SK-MEL-5 (cell line): ENCODE data around the gene HAPSTR1. TPM values are rescaled to one million over a fixed set of nuclear protein-coding genes. Genes with fewer than 3 reads are reported as not detected.
"Not testable (repeated sequence)": the region's sequence is repeated elsewhere in the genome, so short reads cannot be mapped to it uniquely, and the experiment has no call there.

ENCODE experiments used
- DNase-seq: peaks from one replicate; pipeline ENCODE4 v3.0.0-alpha.2; 2016; ENCODE audit warnings: low read depth, low spot score
- in situ Hi-C: cut with HindIII; loops from 2 replicates; pipeline ENCODE4 v1.10.0; 2016; ENCODE audit warnings: low sequenced_read_pairs, high pct_unique_total_duplicates, low pct_unique_long_range_greater_than_20kb
- polyA plus RNA-seq, 2 experiments: library from polyadenylated mRNA; depleted of rRNA; stranded (reverse); fragments of >200 nt; gene quantifications; 2 replicates each; pipeline ENCODE4 v1.2.3, GENCODE V29; 2015
- total RNA-seq: library from RNA; depleted of rRNA; stranded (reverse); fragments of >200 nt; shearing (Covaris generic); gene quantifications from 2 replicates; pipeline ENCODE4 v1.2.3, GENCODE V29; 2014; rRNA removed

The HAPSTR1 gene, protein sequence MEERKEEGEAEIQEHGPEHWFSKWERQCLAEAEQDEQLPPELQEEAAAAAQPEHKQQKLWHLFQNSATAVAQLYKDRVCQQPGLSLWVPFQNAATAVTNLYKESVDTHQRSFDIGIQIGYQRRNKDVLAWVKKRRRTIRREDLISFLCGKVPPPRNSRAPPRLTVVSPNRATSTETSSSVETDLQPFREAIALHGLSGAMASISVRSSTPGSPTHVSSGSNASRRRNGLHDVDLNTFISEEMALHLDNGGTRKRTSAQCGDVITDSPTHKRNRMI
- total RNA-seq, result 39.3 and 43.8 TPM in 2 replicates
- 26.0 and 28.8 TPM in 2 replicates for polyA plus RNA-seq (2015; cell fraction: cytosol; rRNA removed)
- polyA plus RNA-seq (2015; cell fraction: nucleus; rRNA removed), result 19.1 and 27.4 TPM in 2 replicates

DNA sequence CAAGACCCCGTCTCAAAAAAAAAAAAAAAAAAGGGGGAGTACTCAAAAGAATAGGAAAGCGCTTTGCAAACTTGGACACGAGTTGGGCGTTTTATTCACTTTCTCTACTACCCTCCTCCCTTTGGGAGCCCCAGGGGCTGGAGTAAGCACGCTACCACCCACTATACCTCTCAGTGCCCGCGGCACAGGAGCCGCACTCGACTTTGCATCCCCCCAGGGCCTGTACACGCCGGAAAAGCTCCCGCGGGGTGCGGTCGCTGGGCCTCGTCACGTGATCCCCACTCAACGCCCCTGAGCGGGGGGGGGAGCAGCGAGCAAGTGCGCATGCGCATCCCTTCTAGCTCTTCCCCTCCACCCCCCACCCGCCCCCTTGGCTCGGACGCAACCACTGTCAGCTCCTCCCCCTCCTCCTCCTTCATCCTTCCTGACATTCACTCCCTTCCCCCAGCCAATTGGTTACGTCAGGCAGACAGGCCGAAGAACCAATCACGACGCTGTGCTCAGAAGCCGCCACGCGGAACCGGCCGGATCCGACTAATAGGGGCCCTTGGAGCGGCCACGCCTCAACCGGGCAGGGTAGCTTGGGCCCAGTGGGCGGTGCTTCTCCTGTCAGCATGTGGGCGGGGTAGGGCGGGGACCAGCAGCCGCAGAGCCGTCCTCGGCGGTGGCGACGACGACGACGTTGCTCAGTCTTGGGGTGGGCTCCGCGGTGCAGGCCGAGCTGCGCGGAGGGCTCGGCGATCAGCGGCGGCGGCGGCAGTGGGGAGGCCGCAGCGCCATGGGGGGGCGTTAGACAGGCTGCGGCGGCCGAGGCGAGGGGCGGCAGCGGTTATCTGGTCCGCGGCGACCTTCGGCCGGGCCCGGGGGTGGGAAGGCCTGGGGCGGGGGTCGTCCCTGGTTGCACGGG is at the start of gene HAPSTR1:
HAPSTR1 (plus strand) TSS at position 685 of the 907 bp plus-strand sequence. CDS start 401 bp downstream, outside the sequence.
- in situ Hi-C loops, result no loop called here
- DNase-seq, result peak; percentile 99

DNA sequence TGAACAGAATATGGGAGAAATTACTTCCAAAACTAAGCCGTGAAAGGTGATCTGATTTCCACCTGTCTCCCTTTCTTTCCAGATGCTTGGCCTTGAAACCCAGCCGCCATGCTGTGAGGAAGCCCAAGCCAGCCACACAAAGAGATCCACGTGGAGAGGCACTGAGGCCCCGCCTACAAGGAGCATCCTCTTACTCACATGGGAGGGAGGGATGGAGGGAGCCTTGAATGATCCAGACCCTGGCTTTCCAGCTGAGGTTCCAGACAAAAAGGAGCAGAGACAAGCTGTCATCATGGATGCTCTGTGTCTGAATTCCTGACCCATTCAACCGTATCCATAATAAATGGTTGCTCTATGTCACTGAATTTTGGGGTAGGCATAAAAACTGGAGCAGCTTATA is 48.9 kb upstream of the HAPSTR1 start:
- in situ Hi-C loops, result no loop called here
- DNase-seq, result no peak

DNA sequence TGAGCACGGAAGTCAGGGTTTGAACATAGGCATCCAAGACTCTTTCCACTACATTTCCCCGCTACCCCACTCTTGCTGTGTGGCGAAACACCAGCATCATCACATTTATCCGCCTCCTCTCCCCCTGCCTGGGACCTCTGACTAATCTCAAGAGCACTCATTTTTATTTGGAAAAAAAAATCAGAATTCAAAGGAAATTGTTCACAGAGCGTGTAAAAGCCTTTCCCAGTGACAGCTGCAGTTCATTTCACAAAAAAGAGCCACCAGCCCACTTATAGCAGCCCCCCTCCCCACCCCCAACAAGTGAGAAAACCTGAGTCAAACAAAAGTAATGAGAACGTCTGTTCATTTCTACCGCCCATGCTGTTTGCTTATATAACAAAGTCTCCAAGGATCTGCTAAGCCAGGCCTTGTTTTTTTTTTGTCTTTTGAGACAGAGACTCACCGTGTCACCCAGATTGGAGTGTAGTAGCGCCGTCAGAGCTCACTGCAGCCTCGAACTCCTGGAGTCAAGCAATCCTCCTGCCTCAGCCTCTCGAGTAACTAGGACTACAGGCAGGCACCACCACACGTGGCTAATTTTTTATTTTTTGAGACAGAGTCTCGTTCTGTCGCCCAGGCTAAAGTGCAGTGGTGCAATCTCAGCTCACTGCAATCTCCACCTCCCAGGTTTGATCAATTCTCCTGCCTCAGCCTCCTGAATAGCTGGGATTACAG is 48.3 kb upstream of the HAPSTR1 start:
- DNase-seq, result no peak
- in situ Hi-C loops, result no loop called here

DNA sequence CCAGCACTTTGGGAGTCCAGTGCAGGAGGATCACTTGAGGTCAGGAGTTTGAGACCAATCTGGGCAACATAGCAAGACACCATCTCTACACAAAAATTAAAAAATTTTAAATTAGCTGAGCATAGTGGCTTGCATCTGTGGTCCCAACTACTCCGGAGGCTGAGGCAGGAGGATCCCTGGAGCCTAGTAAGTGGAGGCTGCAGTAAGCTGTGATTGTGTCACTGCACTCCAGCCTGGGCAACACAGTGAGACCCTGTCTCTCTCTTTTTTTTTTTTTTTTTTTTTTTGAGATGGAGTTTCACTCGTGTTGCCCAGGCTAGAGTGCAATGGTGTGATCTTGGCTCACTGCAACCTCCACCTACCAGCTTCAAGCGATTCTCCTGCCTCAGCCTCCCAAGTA is 45.9 kb upstream of the HAPSTR1 start:
- in situ Hi-C loops, result not testable (repeated sequence)

DNA sequence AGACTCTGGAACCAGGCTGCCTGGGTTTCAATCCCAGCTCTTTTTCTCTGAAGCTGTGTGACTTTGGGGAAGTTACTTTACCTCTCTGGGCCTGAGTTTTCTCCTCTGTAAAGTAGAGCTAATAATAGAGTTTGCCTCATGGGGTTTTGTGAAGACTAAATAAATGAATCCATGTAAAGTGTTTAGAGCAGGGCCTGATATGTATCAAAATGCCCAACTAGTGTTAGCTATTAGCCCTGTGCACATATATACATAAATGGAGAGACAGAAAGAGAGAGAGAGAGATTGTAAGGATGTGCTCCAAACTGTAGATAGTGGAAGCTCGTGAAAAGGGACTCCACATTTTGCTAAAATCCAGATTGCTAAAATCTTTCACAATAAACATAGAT is 44.8 kb upstream of the HAPSTR1 start:
- in situ Hi-C loops, result no loop called here
- DNase-seq, result no peak

More for the DNA sequence above, 45.9 kb upstream of the HAPSTR1 start:
- DNase-seq, result not testable (repeated sequence)

DNA sequence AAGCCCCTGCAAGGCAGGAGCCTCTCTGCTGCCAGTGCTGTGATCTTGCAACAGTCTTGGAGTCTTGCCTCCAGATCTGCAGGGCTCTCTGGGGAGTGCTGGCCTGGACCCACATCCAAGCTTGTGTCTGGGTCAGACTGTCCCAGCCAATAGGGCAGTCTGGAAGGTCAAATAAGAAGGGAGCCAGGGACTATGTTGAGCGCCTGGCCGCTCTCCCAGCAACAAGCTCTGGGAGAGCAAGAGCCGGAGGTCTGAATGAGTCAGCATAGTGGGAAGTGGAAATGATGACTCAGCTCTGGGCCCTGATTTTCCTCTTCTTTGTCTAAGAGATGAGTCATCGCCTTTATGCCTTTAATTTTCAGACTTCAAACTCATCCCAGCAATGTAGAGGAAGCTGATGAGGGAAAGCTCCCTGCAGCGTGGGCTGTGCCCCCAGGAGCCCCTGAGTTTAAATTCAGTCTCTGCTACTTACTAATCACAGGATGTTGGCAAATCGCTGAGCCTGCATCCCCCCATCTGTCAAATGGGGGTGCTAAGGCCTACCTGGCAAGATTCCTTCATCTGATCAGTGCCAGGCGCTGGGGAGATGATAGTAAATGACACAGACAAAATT is 43.6 kb upstream of the HAPSTR1 start:
- in situ Hi-C loops, result no loop called here

DNA sequence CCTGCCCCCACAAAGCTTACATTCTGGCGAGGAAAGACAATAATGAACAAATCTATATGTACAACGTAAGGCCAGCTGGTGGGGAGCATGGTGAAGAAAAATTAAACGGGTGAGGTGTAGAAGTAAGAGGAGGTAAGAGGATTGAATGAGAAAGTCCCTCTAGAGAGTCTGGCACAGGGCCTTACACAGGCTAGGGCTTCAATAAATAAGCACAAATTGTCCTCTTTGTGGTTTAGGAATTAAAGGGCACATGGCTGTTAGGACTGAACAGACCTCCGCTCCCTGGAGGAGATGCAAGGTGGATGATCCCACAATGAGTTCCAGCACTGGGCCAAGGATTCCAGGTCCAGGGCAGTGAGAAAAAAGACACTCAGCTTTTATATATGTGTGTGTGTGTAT is 43.1 kb upstream of the HAPSTR1 start:
- in situ Hi-C loops, result no loop called here
- DNase-seq, result peak; percentile 5

More for the DNA sequence above, 43.6 kb upstream of the HAPSTR1 start:
- peak; percentile 92 for DNase-seq

DNA sequence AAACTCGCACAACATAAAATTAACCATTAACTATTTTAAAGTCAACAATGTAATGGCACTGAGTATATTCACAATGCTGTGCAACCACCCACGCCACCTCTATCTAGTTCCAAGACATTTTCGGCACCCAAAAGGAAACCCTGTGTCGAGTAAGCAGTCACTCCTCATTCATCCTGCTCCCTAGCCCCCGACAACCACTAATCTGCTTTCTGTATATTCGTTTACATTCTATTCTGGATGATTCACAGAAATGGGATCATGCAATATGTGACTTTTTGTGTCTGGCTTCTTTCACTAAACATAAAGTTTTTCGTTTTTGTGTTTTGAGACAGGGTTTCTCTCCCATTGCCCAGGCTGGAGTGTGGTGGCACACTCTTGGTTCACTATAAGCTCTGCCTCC is 42.2 kb upstream of the HAPSTR1 start:
- in situ Hi-C loops, result no loop called here
- DNase-seq, result no peak

DNA sequence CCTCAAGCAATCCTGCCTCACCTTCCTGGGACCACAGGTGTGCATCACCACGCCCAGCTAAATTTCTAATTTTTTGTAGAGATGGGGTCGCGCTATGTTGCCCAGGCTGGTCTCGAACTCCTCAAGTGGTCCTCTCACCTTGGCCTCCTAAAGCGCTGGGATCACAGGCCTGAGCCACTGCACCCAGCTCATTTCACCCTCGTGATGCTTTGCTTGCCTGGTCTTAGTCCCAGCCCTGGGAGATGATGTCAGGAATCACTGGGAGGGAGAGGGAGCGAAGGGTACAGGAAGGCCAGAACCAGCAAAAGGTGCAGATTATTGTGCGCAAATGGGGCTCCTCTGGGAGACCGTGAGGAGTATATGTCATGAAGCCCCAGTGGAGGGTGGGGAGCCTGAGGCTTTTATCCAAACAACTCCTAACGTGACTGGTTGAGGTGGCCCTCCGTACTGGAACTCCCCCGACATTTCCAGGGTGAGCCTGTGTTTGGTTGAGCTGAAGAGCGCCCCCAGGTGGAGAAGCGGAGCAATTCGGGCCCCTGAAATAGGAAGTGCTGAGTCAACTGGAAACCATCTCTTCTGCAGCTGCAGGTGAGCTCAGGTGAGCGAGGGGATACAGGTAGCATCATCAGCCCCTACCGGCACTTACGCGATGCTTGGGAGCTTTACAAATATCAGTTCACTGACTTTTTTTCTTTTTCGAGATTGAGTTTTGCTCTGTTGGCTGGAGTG is 41.2 kb upstream of the HAPSTR1 start:
- in situ Hi-C loops, result no loop called here
- peak; percentile 47 for DNase-seq

DNA sequence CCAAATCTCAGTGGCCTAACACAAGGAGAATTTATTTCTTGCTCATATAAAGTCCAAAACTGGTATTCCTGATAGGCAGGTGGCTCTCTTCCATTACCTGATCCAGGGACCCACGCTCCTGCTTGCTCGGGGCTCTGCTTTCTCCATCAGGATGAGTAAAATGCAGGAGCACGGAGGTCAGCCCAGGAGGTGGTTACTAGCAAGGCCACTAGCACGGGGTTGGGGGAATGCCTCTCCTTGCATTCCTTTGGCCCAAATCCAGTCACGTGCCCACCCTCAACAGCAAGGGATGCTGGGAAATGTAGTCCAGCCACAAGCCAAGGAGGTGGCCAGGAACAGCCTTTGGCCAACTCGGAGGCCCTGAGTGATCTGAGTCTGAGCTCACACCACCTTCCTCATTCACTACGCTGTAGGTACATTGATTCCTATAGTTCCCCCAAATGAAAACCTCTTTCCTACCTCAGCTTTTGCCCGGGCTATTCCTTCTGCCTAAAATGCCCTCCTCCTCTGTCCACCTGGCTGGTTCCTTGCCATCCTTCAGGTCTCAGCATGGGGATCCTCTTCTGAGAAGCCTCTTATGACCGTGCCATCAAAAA is 38.3 kb upstream of the HAPSTR1 start:
- peak; percentile 94 for DNase-seq
- in situ Hi-C loops, result no loop called here

DNA sequence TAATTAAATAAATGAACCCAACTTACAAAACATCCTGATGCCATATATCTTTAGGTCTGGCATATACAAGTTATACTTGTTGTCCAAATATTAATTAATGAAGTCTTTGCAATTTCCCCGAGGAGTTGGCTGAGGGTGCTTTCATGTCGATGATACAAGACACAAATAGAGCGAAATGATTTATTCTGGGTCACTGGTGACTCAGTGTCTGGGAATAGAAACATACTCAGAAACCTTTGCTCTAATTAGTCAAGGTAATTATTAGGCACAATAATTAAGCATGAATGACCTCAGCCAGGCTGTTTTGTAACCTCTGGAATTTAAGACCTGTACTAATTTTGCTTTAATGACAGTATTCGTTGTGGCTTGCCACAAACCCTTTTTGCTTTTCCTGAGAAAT is 37.0 kb upstream of the HAPSTR1 start:
- in situ Hi-C loops, result no loop called here
- no peak for DNase-seq

DNA sequence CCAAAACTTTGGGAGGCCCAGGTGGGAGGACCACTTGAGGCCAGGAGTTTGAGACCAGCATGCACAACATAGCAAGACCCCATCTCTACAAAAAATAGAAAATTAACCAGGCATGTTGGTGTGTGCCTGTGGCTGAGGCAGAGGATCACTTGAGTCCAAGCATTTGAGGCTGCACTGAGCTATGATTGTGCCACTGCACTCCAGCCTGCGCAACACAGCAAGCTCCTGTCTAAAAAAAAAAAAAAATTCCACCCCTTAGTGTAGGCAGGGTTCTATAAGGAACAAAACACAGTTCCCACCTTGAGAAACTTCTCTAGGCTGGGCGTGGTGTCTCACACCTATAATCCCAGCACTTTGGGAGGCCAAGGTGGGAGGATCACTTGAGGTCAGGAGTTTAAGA is 36.3 kb upstream of the HAPSTR1 start:
- no peak for DNase-seq
- in situ Hi-C loops, result no loop called here

DNA sequence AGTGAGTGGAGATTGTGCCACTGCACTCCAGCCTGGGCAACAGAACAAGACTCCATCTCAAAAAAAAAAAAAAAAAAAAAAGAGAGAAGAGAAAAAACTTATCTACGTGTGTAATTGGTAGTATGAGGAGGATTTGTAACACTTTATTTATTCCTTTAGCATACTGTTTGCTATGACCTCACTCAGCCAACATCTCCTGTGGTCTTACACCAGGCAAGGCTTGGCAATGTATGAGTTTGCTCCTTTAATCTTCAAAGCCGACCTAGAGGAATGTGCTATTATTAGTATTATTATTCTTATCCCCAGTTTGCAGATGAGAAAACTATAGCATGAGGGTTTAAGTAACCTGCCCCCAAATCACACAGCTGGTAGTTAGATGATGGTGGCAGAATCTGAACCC is 35.8 kb upstream of the HAPSTR1 start:
- in situ Hi-C loops, result no loop called here
- no peak for DNase-seq

DNA sequence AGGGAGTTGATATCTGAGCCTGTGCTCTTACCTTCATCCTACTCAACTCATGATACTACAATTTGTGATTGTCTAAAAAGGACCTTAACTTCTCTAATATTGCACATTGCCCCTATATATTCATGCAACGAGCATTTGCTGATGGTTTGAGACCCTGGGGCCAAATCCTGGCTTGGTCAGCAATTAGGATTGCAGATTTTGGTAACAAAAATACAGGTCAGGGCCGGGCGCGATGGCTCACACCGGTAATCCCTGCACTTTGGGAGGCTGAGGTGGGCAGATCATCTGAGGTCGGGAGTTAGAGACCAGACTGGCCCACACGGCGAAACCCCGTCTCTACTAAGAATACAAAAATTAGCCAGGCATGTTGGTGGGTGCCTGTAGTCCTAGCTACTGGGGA is 35.4 kb upstream of the HAPSTR1 start:
- in situ Hi-C loops, result no loop called here

DNA sequence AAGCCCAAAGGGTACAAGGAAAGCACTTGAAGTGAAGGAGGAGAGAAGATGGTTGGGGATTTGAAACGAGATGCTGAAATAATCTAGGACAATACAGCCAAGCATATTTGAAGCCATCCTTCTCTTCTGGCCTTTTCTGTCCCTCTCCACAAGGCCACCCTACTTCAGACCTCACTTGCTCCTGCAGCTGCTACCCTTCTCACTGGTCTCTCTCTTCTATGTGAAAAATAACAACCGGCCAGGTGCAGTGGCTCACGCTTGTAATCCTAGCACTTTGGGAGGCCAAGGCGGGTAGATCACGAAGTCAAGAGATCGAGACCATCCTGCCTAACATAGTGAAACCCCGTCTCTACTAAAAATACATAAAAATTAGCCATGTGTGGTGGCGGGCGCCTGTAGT is 33.2 kb upstream of the HAPSTR1 start:
- in situ Hi-C loops, result no loop called here

More for the DNA sequence above, 35.4 kb upstream of the HAPSTR1 start:
- DNase-seq, result no peak

DNA sequence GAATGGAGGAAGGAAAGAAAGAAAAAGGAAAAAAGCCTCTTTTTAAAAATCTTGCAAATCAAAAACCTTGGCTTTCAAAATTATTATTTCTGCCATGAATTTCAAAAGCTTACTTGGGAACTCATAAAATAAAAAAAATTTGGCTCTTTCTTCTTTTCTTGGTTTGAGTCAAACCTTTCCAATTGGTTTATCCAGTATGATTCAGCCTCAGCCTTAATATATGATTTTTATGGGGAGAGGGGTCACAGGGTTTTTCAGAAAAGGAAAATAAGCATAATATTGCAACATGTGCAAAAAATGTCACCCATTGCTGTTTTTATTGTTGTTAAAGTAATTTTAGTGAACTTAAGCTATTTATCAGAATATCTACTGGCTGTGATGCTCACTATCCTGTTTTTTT is 31.2 kb upstream of the HAPSTR1 start:
- no peak for DNase-seq
- in situ Hi-C loops, result no loop called here

More for the DNA sequence above, 33.2 kb upstream of the HAPSTR1 start:
- no peak for DNase-seq
